CD4-positive, alpha-beta T cell treated with Interleukin-2 at 100 ng/mL for 4 hours (primary cell): ENCODE data around the gene IQSEC1.

Experiments used
- DNase-seq: peaks from one replicate; pipeline ENCODE4 v3.0.0-alpha.2; 2020; ENCODE audit warnings: low spot score

IQSEC1 gene

DNA sequence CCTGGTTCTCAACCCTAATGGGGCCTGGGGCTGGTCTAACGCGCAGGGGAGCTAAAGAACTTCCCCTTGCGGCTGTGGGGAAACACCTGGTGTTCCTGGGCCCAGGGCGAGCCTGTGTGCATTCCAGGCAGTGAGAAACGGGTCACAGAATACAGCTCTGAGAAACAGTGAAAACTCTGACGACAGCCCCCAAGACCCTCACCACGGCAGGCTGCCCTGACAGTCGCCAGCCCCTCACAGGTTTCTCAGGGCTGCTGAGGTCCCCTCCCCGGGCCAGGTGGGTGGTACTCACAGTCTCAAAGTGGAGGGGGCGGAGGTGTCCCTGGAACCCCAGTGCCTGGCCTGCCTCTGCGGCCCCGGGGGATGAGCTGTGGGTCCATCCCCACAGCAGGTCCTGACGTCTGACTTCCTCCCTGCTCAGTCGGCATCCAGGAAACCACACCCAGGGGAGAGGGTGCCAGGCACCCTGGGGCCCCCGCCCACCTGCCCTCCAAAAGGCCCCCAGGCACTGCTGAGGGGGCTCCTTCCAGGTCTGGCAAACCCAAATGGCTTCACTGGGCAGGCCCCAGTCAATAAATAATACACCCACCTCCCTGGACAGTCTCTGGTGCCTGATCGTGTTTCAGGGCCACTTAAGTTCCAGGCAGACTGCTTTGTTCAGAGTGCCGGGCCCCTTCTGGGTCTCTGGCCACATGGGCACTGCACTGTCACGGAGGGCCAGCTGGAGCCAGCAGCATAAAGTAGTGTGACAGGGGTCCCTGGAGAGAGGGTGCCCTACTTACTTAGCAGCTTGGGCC is 57.7 kb downstream of the IQSEC1 start:
- peak; percentile 59 for DNase-seq

DNA sequence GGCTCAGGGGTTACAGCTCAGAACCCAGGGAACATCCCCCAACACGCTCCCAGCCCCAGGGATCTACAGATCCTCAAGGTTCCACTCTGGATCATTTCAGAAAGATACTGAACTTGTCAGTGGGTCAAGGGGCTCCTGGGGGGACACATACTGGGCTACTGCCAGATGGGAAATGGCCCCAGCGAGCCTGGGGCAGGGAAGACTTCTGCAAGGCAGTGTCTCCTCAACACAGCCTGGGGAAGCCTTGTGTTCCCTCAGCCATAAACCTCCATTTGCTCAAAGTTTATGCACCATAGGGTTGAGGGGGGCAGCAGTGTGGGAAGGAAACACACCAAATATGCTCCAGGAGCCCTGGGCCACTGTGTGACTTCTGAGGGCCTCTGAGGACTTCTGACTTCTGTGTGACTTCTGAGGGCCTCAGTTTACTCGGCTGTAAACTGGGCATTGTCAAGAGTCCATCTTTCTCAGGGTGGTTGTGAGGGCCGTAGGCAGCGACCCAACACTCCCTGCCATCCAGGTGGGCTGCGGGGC is 58.4 kb downstream of the IQSEC1 start:
- DNase-seq = no peak

DNA sequence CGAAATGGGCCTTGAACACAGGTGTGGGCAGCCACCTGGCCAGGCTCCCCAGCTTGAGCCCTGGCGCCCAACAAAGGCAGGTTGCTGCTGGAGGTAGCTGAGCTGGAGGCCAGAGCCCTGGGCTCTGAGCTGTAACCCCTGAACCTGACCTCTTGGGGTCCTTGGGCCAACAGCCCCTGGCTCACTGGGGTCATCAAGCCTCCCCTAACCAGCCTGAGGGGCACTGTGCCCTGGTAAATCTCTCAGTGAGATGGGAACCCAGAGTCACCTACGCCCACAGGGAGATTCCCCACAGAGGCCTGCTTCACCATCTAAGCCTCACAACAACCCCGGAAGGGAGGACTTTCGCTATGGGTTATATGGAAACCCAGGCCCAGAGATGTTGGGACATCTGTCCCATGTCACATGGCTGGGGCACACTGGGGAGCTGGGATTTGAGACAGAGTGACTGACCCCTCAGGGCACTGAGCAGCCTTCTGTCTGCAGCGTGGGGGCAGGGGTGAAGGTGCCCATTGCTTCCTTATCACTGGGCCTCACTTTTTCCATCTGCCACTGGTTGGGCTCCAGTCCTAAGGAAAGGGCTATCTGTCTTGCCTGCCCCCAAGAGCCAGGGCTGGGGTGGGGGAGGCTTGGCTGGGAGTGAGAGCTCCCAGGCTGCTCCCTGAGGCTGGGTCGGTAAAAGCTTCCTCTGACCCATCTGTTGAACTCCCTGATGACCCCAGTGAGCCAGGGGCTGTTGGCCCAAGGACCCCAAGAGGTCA is 59.1 kb downstream of the IQSEC1 start:
- DNase-seq = peak; percentile 58

DNA sequence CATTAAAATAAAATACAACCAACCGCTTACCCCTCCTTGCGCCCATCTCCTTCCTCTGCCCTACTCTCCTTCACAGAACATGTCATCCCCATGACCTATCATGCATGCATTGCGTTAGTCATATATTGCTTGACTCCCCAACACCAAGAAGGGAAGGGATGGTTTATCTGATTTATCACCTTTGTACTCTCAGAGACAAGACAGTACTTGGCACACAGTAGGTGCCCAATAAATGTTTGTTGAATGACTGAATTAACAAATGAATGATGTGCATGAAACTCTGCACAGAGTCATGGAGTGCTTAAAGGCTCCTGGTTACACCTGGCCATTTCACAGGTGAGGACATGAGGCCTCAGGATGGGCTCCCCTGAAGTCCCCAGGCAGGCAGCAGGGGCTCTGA is 59.7 kb downstream of the IQSEC1 start:
- DNase-seq = peak; percentile 42

DNA sequence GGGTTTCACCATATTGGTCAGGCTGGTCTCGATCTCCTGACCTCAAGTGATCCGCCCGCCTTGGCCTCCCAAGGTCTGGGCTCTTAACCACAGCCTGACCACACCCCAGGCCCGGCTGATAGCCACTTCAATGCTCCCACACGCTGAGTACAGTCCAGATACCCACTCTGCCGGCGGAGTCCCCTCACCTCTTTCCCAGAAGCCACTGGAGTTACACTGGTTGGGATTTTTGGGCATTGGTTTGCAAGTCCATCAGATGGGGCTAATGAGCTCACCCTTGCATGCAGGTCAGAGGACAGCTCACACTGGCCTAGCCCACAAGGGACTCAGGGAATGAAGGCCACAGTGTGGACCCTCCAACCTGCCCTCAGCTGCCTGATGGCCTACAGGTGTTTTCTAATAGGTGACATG is 60.1 kb downstream of the IQSEC1 start:
- no peak for DNase-seq

DNA sequence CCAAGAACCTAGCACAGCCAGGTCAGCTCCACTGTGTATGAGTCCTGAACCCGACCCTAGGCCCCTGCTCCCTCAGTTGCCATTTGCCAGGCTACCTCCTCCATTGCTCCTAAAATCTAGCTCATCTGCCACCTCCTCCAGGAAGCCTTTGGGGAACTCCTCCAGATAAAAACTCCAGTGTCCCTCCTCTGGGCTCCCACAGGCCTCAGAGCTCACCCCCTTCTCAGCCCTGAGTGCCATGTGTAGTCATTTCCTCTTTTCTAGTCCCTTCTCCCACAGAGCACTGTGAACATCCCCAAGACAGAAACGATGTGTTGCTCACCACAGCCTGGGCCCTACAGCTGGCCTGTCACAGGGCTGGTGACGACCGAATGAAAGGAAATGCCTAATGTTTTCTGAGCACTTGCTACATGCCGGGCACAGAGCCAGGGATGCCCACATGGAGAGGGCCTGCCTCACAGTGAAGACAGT is 61.0 kb downstream of the IQSEC1 start:
- DNase-seq = peak; percentile 71

DNA sequence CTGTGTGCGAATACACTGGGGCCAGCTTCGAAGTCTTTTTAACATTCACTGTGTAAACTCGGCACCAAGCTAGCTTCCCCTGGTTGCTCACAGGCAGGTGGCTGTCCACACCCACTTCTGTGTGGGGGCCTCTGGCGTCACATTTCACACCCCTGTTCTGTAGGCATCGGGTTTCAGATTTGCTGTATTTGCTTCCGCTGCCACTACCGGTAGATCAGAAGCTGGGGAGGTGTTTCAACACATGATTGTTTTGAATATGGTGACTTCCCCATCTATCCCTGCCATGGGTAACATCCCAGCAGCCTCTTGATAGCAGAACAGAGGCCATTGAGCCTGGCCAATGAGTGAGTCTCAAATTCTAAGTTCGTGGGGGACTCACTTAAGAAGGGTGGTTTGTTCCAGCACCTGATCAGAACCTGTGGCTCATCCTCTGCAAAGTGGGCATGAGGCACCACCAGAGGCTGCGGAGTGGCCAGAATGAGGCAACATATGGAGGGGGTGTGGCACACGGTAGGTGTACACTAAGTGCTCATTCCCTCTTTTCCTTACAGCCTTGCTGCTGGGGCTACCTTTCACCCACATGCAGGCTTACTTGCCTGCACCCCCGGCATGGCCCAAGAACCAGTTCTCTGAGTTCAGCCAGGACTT is 61.5 kb downstream of the IQSEC1 start:
- peak; percentile 90 for DNase-seq

DNA sequence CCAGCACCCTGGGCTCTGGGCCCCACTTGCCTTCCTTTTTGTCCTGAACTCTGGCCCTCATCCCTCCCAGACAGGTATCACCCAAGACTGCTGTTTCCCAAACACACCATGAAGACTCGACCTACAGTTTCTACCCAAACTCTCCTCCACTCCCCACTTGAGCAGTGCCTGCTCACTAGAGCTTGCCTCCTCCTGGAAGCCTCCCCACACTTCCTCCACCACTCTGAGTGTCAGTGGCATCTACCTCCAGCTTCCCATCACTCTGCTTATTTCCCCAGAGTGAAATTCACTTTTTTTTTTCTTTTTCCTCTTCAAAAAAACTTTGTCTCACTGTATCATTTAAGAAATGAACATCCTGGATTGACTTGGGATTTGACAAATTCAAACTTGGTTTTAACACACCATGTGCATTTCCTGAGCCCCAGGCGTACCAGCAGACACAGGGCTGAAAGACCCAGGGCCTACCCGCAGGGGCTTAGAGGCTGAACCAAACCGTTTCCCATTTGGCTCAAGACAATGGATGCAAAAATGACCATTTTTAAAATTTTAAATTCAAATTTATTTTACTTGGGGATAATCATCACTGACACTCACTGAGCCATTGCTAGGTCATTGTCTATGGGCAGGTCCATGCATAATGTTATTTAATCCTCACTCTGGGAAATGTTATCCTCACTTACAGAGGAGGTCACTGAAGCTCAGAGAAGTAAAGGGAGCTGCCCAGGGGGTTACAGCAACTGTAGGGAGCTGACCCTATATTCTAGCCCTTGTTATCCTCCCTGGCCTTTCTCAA is 62.3 kb downstream of the IQSEC1 start:
- no peak for DNase-seq

DNA sequence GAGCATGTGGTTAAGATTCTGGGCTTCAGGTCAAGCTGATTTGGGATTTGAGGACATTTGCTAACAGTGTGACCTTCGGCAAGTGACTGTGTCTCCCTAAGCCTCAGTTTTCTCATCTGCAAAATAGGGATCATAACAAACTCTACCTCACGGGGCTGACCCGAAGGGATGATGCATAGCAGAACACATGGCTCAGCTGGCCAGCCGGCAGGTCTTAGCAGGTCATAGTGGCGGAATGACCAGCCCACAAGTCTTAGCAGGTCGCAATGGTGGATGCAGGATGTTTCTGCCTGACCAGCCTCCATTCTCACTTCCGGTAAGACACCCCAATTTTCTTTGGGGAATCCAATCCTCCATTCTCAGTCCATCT is 63.3 kb downstream of the IQSEC1 start:
- no peak for DNase-seq

DNA sequence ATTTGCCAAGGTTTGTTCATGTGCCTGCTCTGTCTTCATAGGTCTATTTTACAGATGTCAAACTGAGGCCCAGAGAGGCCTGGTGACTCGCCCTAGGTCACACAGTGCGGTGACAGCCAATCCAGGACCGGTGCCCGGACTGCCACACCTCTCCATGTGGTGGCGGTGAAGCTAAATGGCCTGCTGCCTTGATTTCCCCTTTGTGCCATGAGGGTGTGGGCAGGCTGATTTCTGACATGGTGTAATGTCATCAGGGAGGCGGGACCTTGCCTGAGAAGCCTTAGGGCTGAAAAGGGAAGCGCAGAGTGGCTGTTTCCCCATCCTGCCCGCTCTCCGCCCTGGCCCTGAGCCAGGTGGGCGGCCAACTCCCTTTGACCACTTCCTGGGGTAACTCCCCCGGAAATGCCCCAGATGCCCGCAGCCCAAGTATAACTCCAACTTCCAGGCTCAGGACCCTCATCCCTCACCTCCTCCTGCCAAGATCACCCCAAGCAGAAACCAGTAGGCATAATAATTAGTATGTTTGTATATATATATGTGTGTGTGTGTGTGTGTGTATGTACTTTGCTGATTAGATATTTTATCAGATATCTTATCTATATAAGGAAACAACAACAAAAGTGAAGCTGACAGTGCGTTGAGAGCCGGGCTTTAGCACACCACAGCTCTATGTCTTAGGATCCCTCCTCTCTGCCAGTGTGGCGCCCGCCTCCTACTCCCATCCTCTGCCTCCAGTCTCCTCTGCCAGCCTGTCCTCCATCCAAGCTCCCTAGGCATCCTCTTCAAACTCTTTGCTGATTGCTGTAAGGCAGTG is 63.9 kb downstream of the IQSEC1 start:
- DNase-seq = peak; percentile 63

DNA sequence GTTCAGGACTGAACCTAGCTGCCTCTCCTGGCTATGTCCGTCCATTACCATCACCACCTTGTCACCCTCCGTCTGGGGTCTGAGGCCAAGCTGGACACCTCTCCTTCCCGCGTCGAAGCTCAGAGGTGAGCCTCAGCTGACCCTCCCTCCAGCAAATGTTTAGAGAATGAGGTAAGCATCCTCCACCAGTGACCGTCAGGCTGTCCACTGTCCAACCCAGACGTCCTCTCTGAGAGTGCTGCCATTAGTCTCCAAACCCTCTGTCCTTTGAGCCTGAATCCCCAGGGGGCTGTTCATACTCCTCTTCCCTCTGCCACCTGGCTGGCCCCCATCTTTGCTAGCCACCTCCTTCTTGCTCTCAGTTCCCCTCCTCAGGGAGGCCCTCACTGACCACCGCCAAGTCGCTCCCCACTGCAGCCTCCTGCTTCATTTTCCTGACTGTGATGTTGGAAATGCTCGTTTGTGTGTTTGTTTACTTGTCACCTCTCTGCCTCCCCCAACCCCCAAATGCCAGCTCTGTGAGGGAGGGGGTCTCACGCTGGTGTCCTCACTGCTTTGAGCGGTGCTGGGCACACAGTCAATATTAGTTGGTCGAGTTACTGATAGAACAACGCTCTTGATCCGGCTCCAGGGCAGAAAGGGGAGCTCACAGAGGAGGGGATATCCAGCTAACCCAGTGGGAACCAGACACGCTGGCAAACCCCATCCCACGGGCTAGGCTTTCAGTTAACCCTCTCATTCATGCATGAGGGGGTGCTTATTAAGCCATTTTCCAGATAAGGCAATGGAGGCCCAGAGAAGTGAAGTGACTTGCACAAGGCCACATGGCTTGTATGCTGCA is 64.9 kb downstream of the IQSEC1 start:
- no peak for DNase-seq

DNA sequence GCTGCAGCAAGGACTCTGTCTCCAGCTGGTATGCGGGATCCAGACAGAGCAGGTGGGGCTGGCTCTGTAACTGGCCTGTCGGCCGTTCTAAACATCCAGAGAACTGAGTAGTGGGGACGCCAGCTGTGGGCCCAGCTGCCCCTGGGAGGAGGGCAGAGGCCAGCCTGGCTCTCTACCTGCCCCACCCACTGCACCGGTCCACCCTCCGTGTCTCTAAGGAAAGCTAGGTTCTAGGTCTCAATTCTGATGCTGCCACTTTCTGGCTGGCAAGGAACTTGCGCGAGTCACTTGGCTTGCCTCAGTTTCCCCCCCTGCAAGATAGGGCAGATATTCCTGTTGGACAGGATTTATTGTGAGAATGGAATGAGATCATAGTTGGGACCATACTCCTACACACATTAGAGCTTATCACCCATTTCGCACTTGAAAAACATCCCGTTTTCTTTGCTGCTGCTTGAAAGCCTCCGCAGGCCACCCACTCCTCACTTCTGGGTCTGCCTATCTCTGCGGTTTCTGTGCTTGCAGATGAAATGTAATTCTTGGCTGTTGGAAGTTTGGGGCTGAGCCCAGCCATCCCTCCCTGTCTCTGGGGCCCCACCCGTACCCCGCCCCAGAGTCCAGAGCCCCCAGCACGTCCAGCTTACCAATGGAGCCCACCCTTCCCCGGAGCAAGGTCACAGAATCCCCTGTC is 65.8 kb downstream of the IQSEC1 start:
- no peak for DNase-seq

DNA sequence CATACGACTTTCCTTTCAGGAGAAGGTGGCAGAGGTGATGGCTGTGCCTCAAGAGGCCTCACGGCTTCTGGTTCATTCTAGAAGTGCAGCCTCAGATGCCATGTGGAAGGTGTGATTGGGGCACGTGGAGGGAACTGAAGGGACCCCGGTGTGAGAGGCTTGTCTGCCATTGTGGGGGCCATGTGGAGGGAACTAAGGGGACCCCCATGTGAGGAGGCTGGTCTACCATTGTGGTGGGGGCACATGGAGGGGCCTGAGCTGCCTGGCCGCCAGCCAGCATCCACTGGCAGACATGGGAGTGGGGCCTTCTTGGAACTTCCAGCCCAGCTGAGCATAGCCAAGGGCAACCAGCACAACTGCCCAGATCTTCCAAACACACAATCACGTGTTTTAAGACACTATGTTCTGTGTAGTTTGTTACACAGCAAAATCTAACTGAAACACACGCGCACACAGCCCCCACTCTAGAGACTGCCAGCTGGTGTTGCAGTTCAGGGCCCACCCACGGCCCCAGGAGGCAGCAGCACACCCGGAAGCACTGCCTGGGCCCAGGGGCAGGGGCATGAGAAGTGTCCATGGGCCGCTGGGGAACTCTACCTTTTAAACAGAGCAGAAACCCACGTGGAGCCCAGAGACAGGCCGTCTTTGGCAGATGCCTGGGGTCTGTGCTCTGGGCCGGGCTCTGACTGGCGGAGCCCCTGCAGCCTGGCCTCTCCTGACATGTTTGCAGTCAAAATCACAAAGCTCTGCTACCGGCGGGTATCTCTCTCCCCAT is 66.8 kb downstream of the IQSEC1 start:
- DNase-seq = no peak

DNA sequence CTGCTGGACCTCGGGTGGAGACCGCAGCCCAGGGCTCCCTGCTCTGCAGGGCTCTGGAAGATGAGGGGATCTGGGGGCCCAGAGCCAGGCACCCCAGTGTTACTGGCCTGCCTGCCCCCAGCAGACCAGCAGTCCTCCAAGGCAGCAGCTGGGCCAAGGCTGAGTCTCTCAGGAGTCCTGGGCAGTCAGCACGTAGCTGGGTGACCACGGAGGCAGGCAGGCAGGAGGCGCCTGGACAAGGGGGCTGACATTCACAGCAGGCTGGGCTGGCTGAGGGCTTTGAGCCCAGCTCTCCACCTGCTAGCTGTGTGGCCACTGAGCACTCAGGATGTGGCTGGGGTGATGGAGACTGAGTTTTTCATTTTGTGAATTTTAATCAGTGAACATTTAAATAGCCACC is 67.9 kb downstream of the IQSEC1 start:
- DNase-seq = no peak

DNA sequence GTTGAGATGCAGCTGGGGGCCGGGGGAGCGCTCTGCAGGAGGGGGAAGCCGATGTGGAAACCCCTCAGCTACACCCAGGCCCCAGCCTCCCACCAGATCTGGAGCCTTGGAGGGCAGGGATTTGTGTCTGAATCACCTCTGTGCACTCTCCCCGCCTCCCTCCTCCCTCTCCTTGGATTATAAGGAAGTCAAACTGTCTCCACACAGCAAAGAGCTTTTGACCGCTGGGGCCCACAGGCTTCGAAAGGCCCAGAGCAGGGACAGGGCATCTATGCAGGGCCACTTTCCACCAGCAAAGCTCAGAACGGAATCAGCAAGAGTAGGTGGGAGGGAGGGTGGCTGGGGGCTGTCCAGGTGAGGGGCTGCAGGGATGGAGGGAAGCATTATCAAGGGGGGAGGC is 68.9 kb downstream of the IQSEC1 start:
- no peak for DNase-seq

DNA sequence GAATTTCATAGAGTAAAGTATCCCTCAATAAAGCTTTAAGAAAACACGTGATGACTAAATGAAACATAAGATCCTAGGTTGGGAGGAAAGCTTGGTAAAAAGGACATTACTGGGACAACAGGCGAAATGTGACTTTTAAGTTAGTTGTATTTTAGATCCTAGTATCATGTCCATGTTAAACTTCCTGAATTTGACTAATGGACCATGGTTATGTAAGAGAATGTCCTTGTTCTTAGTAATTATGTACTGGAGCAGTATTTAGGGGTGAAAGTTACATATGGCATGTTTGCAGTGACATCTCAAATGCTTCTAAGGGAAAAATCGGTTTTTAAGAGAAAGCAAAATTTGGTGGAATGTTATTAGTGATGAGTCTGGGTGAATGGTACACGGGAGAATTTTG is 69.6 kb downstream of the IQSEC1 start:
- DNase-seq = no peak

DNA sequence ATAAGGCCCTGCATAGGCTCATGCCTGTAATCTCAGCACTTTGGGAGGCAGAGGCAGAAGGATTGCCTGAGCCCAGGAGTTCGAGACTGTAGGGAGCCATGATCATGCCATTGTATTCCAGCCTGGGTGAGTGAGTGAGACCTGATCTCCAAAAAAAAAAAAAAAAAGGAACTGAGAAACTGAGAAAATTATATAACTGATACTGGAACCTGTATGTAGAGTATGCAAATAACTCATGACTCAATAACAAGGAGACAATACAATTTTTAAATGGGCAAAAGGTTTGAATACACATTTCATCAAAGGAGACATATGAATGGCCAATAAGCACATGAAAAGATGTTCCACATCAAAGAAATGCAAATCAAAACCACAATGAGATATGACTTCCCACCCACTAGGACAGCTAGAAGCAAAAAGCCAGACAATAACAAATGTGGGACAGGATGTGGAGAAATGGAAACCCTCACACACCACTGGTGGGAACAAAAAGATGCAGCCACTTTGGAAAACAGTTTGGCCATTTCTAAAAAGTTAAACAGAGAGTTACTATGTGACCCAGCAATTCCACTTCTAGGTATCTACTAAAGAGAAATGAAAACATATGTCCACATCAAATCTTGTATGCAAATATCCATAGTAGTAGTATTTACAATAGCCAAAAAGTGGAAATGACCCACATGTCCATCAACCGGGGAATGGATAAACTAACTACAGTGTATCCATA is 70.7 kb downstream of the IQSEC1 start:
- peak; percentile 56 for DNase-seq
